ENCODE data around the gene FYTTD1.

The FYTTD1 gene

GRCh38 chr3:197836244-197836643 is 86.6 kb downstream of the FYTTD1 start:
- no peak for DNase-seq (ENCODE audit: low spot score)

All from NAMALWA (cell line).